ENCODE data around the gene GHDC.

The GHDC gene

GRCh38 chr17:42183741-42184711 lies 10.3 kb downstream of the GHDC start:
- DNase-seq (ENCODE audit: low read depth), result peak; percentile 72

DNA sequence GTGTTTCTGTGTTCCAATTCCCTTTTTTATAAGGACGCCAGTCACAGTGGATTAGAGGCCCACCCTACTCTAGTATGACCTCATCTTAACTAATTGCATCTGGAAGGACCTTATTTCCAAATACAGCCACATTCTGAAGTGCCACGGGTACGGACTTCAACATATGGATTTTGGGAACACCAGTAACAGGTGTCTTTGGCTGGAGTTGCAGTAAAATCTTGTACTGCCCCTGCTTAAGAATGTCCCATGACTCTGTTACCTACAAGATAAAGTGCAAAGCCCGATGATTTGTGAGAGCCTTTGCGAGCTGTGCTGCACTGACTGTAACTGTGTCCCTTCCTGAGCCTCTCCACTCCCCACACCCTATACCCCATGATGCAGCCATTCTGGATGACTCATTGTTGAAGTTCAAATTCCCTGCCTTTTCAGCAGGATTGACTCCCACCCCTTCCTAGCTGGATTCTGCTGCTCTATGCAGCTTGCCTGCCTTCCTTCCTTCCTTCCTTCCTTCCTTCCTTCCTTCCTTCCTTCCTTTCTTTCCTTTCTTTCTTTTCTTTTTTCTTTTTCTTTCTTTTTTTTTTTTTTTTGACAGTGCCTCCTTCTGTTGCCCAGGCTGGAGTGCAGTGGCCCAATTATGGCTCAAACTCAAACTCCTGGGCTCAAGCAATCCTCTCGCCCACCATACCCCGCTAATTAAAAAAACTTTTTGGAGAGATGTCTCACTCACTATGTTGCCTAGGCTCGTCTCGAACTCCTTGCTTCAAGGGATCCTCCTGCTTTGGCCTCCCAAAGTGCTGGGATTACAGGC lies 11.2 kb downstream of the GHDC start:
- peak; percentile 58 for DNase-seq (ENCODE audit: low read depth)

DNA sequence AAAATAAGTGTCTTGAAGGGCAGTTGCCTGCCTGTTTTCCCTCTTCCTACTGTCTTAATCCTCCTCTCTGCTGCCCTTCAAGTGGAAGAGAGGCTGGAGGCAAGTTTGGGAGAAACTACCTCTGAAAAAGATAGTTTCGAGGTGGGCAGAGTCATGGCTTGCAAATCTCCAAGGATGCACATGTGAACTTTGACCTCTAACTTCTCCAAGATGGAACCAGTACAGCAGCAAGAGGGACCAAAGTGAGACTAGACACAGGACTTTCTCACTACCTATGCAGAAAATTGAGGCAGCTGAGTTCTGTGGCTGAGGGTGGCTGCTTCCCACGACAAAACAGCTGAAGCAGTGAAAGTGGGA lies 12.5 kb downstream of the GHDC start:
- DNase-seq (ENCODE audit: low read depth), result no peak

DNA sequence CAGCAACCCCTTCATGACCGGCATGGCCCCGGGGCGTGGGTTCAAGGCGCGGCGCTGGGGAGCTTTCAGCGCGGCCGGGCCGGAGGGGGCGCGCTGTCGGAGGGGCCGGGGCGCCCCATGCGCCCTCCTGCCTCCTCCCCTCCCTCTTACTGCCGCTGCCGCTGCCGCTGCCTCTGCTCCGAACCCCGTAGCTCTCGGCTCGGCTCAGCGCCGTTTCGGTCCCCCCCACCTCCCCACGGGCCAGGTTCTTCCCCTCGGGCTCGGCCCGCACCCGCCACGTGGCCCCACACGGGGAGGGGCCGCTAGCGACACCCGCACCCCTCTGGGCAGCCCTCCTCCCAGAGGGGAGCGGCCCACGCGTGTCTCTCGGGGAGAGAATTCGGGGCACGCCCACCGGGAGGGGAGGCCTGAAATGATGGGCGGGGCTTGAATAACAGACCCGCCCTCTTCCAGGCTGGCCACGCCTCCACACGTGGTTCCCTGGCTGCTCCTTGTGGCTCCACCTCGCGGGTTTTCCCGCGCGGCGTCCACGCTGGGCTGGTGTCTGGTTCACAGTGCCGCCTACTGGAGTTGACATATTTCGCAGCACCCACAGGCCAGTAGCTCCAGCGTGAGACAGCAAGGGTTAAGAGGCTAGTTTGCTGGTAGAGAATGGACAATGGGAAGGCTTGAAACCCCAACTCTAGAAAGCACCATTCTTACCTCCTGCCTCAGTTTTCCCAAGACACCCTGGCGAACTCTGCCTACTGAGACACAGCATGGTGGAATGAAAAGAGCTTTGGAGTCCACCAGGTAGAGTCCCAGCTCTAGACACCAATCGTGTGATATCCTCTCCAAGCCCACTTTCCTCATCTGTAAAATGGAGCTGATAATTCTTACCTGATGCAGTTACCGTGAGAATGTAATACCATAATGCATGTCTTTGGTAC lies 13.1 kb downstream of the GHDC start, which contains the start of gene KCNH4:
Gene KCNH4, minus strand, starts transcription at position 221 of the 929 bp plus-strand sequence. Its CDS starts 197 bp downstream, at position 24.
- peak; percentile 68 for DNase-seq (ENCODE audit: low read depth)

- DNase-seq (ENCODE audit: low read depth), result no peak
These were observed 13.8 kb downstream of the GHDC start for GRCh38 chr17:42180411-42180921.

GRCh38 chr17:42179911-42180410 lies 14.3 kb downstream of the GHDC start:
- peak; percentile 60 for DNase-seq (ENCODE audit: low read depth)

- no peak for DNase-seq (ENCODE audit: low read depth)
These were observed 15.0 kb downstream of the GHDC start for GRCh38 chr17:42179335-42179734.

DNA sequence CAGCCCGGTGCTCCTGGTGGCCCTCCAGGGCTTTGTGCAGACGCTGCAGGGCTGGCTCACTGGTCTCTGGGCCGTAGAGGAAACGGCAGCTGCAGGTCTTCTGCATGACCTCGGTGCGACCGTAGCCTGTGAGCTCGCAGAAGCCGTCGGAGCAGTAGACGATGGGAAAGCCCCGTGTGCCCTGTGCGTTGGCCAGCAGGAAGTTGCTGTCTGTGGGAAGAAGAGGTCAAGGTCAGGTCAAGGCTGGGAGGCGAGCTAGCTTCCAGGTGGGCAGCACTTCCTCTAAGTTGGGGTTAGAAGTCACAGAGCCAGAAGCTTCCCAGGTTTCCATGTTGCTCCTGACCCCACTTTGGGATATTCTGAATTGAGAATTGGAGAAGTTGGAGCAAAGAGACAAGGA lies 15.5 kb downstream of the GHDC start:
- DNase-seq (ENCODE audit: low read depth), result no peak

DNA sequence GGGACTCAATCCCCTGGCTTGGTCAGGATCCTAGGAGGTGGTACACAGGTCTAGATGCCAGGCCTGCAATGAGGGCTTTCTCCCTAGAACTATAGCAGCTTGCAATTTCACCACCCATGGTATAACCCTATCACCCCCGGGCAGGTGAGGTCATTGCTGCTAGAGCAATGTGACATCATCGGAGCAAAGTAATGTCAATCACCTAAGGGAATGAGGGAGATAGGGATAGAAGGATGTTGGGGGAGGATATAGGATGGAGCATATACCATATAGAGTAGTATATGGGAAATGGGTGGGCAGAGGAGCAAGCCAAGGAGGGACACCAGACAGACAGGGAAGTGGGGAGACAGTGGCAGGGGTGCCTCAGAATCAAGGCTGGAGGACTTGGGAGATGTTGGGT lies 16.6 kb downstream of the GHDC start:
- no peak for DNase-seq (ENCODE audit: low read depth)

DNA sequence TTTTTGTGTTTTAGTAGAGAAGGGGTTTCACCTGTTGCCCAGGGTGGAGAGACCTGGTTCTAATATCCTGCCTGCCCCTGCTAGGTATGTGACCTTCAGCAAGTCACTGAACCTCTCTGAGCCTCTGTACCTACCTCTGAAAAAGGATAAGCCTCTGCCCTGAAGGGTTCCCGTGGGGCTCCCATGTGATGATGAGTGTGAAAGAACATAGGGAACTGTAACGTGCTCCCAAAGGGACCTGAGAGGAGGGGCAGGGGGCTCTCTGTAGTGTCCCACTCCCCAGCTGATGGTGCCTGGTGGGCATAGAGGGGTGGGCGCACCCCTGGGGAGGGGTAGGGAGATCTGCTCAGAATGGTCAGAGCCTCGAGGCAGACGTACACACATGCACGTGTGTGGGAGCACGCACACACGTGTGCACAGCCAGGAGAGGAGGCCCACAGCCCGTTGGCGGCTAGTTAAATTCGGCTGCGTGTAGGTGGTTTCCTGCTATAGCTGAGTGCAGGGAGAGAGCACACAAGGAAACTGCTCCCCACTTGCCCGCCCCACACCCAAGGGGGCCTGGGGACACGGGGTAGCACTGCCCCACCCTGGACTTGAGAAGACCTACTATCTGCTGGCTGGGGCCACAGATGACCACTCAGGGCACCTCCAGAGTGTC lies 20.0 kb downstream of the GHDC start:
- DNase-seq (ENCODE audit: low read depth), result no peak

DNA sequence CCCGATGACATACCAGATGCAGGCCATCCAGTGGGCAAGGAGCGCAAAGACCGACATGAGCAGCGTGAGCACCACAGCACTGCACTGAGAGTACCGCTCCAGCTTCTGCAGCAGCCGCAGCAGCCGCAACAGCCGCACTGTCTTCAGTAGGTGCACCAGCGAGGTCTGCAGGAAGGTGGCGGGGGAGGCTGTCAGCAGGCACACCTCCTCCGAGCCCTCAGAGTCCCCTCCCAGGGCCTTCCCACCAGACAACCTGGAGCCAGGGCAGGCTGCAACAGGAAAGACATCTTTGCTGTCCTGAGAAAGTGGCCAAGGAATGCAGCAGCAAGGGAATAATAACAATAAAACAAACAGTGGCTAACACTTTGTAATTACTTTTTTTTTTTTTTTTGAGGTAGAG lies 22.5 kb downstream of the GHDC start:
- no peak for DNase-seq (ENCODE audit: low read depth)

DNA sequence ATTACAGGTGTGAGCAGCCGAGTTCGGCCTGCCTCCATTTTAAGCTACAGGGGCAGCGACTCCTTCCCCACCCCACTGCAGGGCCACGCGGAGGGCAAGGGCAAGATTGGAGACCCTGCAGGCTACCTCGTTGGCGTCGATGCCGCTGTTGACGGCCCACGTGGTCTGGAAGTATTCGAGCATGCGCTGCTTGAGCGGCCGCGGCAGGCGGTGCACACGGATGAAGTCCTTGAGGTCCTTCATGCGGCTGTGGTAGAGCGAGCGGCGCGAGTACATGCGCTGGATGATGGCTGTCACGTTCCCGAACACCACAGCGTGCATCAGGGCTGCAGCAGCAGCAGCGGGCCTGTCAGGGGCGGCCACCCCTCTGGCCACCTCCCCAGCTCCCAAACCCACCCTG lies 24.9 kb downstream of the GHDC start:
- DNase-seq (ENCODE audit: low read depth), result no peak

DNA sequence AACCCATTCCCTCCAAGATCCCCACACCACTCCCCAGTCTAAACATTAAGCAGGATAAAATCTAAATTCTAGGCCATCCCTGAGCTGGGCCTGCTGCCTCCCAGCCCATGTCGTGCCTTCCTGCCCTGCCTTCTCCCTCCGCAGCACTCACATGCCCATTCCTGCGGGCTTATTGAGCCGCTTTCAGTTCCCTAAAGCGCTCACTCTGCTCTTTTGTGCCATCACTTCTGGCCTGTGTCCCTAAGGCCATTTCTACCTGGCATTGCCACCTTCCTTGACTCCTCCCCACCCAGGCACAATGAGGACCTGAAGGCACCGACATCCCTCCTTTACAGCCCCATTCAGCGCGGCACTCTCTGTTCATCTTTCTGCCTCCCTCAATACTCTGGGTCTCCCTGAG lies 26.5 kb downstream of the GHDC start:
- DNase-seq (ENCODE audit: low read depth), result no peak

GRCh38 chr17:42166196-42166763 lies 28.0 kb downstream of the GHDC start:
- no peak for DNase-seq (ENCODE audit: low read depth)

- no peak for DNase-seq (ENCODE audit: low read depth)
These were observed 28.5 kb downstream of the GHDC start for GRCh38 chr17:42165751-42166150.

DNA sequence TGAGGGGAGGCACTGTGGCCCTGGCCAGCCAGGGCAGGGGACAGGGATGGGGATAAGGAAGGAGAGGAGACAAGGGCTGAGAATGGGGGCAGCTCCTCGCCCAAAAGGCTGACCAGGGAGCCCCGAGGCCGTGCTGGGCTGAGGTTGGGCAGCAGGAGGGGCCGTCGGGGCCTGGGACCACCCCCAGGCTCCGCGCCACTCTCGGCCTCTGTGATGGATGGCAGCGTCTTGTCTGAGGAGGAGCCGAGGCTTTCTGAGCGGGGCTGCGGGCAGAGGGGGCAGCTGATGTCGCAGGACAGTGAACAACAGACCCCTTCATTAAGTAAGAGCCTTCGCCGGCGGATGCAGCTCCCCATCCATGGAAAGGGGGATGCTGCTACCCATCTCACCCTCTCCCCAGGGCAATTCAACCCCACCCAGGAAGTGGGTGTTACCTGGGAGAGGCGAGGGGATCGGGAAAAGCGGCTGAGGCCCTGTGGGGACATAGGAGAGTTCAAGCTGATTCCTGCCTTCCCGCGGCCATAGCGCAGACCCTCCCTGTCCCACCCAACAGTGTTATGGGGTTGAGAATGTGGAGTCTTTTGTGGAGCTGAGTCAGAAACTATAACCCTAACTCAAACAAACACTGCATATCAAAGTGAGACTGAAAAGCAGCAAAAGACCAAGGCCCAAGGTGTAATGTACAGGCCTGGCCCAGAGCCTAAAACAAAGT lies 30.4 kb downstream of the GHDC start:
- no peak for DNase-seq (ENCODE audit: low read depth)

- DNase-seq (ENCODE audit: low read depth), result no peak
These were observed 31.2 kb downstream of the GHDC start for GRCh38 chr17:42163113-42163512.

GRCh38 chr17:42160531-42160910 lies 33.8 kb downstream of the GHDC start:
- no peak for DNase-seq (ENCODE audit: low read depth)

- DNase-seq (ENCODE audit: low read depth), result no peak
These were observed 34.3 kb downstream of the GHDC start for GRCh38 chr17:42159796-42160530.
